Mesendoderm (in vitro differentiated cells): ENCODE data around the gene SLC2A14.
"Not testable (repeated sequence)": the region's sequence is repeated elsewhere in the genome, so short reads cannot be mapped to it uniquely, and the experiment has no call there.

Source experiments
- DNase-seq: peaks from one replicate; pipeline ENCODE4 v3.0.0; 2013
- H2AK5ac ChIP-seq: 2 replicates; pipeline ENCODE4 v1.6.1; 2013; ENCODE audit warnings: low read length, inconsistent platforms
- H2BK120ac ChIP-seq: 2 replicates; pipeline ENCODE4 v1.6.1; 2013; ENCODE audit warnings: low read depth, mild to moderate bottlenecking, low read length, moderate library complexity, mixed read lengths
- H2BK15ac ChIP-seq: replicated peaks from 2 replicates; pipeline ENCODE4 v1.6.1; 2013; ENCODE audit warnings: low read depth, mild to moderate bottlenecking, moderate library complexity
- H2BK5ac ChIP-seq: 2 replicates; pipeline ENCODE4 v1.6.1; 2013; ENCODE audit warnings: low read length, inconsistent platforms
- H3K18ac ChIP-seq: 2 replicates; pipeline ENCODE4 v1.6.1; 2013; ENCODE audit warnings: mild to moderate bottlenecking, low read length, mixed read lengths
- H3K23ac ChIP-seq: one replicate; pipeline ENCODE4 v1.6.1; 2013; ENCODE audit warnings: low read length
- H3K27ac ChIP-seq: 2 replicates; pipeline ENCODE4 v1.5.1; 2013; ENCODE audit warnings: low read depth, mild to moderate bottlenecking, inconsistent platforms, low read length, moderate library complexity
- H3K27me3 ChIP-seq: 2 replicates; pipeline ENCODE4 v1.6.1; 2013; ENCODE audit warnings: low read length, control low read depth, mild to moderate bottlenecking, inconsistent platforms; ENCODE audit not compliant: insufficient read depth, poor library complexity
- H3K36me3 ChIP-seq: 2 replicates; pipeline ENCODE4 v1.6.1; 2013; ENCODE audit warnings: low read length, inconsistent platforms; ENCODE audit not compliant: control insufficient read depth, insufficient read depth
- H3K4ac ChIP-seq: one replicate; pipeline ENCODE4 v1.6.1; 2013; ENCODE audit warnings: low read depth, mild to moderate bottlenecking, low read length, moderate library complexity
- H3K4me1 ChIP-seq: 2 replicates; pipeline ENCODE4 v1.6.1; 2013; ENCODE audit warnings: low read depth, low read length, inconsistent platforms; ENCODE audit not compliant: control insufficient read depth
- H3K4me2 ChIP-seq: 2 replicates; pipeline ENCODE4 v1.6.1; 2013; ENCODE audit warnings: low read length
- H3K4me3 ChIP-seq: 2 replicates; pipeline ENCODE4 v1.5.1; 2013; ENCODE audit warnings: mild to moderate bottlenecking, low read length
- H3K56ac ChIP-seq: one replicate; pipeline ENCODE4 v1.6.1; 2013; ENCODE audit warnings: low read length
- H3K79me1 ChIP-seq: 2 replicates; pipeline ENCODE4 v1.6.1; 2013; ENCODE audit warnings: low read length, inconsistent platforms
- H3K79me2 ChIP-seq: 2 replicates; pipeline ENCODE4 v1.6.1; 2013; ENCODE audit warnings: mild to moderate bottlenecking, low read length; ENCODE audit not compliant: control insufficient read depth, insufficient read depth
- H3K9ac ChIP-seq: 2 replicates; pipeline ENCODE4 v1.6.1; 2013; ENCODE audit warnings: low read length, inconsistent platforms
- H4K5ac ChIP-seq: one replicate; pipeline ENCODE4 v1.6.1; 2013; ENCODE audit warnings: low read length
- H4K8ac ChIP-seq: one replicate; pipeline ENCODE4 v1.6.1; 2013; ENCODE audit warnings: low read depth, mild to moderate bottlenecking, control low read depth, low read length, moderate library complexity
- WGBS: extraction: QIAGEN DNeasy Blood & Tissue Kit; methylation state at CpG from one replicate; pipeline ENCODE4 v1.1.7; 2013; ENCODE audit warnings: low lambda C conversion rate, missing lambda C conversion rate; ENCODE audit not compliant: insufficient coverage; ENCODE audit errors: extremely low coverage; 5-methylcytosine and 5-hydroxymethylcytosine counted together

Gene SLC2A14

DNA sequence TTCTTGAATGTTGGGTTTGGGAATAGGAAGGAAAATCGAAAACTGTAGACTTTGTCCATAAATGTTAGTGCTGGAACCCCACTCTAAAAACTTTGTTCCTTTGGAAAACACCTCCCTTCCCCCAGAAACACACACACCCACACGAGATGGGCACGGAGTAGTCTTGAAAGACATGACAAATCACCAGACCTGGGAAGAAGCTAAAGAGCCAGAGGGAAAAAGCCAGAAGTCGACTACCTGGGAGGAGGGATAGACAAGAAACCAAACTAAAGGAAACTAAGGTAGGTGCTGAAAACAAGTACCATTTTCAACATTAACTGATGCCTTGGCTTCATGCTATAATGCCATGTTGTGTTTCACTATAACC, 84.4 kb downstream of the SLC2A14 start:
- Histone ChIP-seq H3K18ac (peak overlapping the region; percentile 93), H2BK120ac (no peak overlapping the region), H3K4ac (peak overlapping the region; percentile 94), H3K36me3 (no peaks in the 10 kb centered on the region), H2BK15ac (peak overlapping the region; percentile 67), H2BK5ac (peak overlapping the region; percentile 88), H3K4me1 (peaks cover 8% of the 10 kb centered on the region), H3K4me2 (peak overlapping the region; percentile 4), H3K79me2 (peaks cover 30% of the 10 kb centered on the region), H3K27me3 (no peaks in the 10 kb centered on the region), H3K4me3 (no peak overlapping the region), H4K5ac (peak overlapping the region; percentile 68), H3K27ac (peak overlapping the region; percentile 71), H4K8ac (no peak overlapping the region), H3K56ac (peak overlapping the region; percentile 88), H2AK5ac (peak overlapping the region; percentile 61), H3K9ac (peak overlapping the region; percentile 60), H3K79me1 (no peaks in the 10 kb centered on the region), H3K23ac (no peak overlapping the region)
- no CpG with 5 or more reads among the region's 4 CpGs for WGBS
- peak; percentile 63 for DNase-seq

GRCh38 chr12:7787574-7788293, 85.0 kb downstream of the SLC2A14 start:
- peak overlapping the region; percentile 93 for H3K4ac ChIP-seq
- H3K27ac ChIP-seq: peak overlapping the region; percentile 81
- no peak overlapping the region for H3K23ac ChIP-seq
- H3K4me1 ChIP-seq: peaks cover 8% of the 10 kb centered on the region
- no peak overlapping the region for H2BK15ac ChIP-seq
- H3K4me3 ChIP-seq: no peak overlapping the region
- no CpG with 5 or more reads among the region's 13 CpGs for WGBS
- H3K36me3 ChIP-seq: no peaks in the 10 kb centered on the region
- peak overlapping the region; percentile 42 for H3K4me2 ChIP-seq
- H3K27me3 ChIP-seq: no peaks in the 10 kb centered on the region
- H3K18ac ChIP-seq: peak overlapping the region; percentile 77
- H2BK120ac ChIP-seq: no peak overlapping the region
- H3K56ac ChIP-seq: peak overlapping the region; percentile 88
- H4K8ac ChIP-seq: no peak overlapping the region
- peaks cover 30% of the 10 kb centered on the region for H3K79me2 ChIP-seq
- H4K5ac ChIP-seq: no peak overlapping the region
- peak overlapping the region; percentile 9 for H2AK5ac ChIP-seq
- peak overlapping the region; percentile 60 for H3K9ac ChIP-seq
- peak overlapping the region; percentile 82 for H2BK5ac ChIP-seq
- H3K79me1 ChIP-seq: no peaks in the 10 kb centered on the region
- DNase-seq: peak; percentile 72

GRCh38 chr12:7784701-7785100, 88.0 kb downstream of the SLC2A14 start:
- no CpG with 5 or more reads among the region's 2 CpGs for WGBS
- Histone ChIP-seq H2BK15ac (no peak overlapping the region), H2BK120ac (no peak overlapping the region), H3K79me1 (no peaks in the 10 kb centered on the region), H3K36me3 (no peaks in the 10 kb centered on the region), H3K9ac (no peak overlapping the region), H2AK5ac (no peak overlapping the region), H3K18ac (no peak overlapping the region), H4K5ac (no peak overlapping the region), H3K79me2 (peaks cover 3% of the 10 kb centered on the region), H3K4ac (no peak overlapping the region), H3K4me3 (no peak overlapping the region), H3K4me2 (no peak overlapping the region), H3K27ac (no peak overlapping the region), H3K23ac (no peak overlapping the region), H3K4me1 (peaks cover 8% of the 10 kb centered on the region), H3K27me3 (no peaks in the 10 kb centered on the region), H3K56ac (no peak overlapping the region), H2BK5ac (no peak overlapping the region), H4K8ac (no peak overlapping the region)
- no peak for DNase-seq

GRCh38 chr12:7783433-7783832, 89.3 kb downstream of the SLC2A14 start:
- H3K36me3 ChIP-seq, H2AK5ac ChIP-seq, H3K56ac ChIP-seq, H3K23ac ChIP-seq, H3K9ac ChIP-seq, H4K8ac ChIP-seq, H3K27ac ChIP-seq, DNase-seq, H3K18ac ChIP-seq, H3K79me1 ChIP-seq, H2BK5ac ChIP-seq, H3K27me3 ChIP-seq, H3K4me2 ChIP-seq, H3K4me1 ChIP-seq, H3K4ac ChIP-seq, H3K79me2 ChIP-seq, H3K4me3 ChIP-seq, H2BK15ac ChIP-seq, H4K5ac ChIP-seq, H2BK120ac ChIP-seq: not testable (repeated sequence)
- WGBS: no CpG with 5 or more reads among the region's 9 CpGs

GRCh38 chr12:7782055-7782454, 90.7 kb downstream of the SLC2A14 start:
- no peak overlapping the region for H2BK15ac ChIP-seq
- DNase-seq: no peak
- no peak overlapping the region for H2AK5ac ChIP-seq
- no peak overlapping the region for H2BK5ac ChIP-seq
- no peak overlapping the region for H3K4me3 ChIP-seq
- no CpG with 5 or more reads among the region's 6 CpGs for WGBS
- no peak overlapping the region for H3K56ac ChIP-seq
- no peak overlapping the region for H4K5ac ChIP-seq
- H3K27me3 ChIP-seq: no peaks in the 10 kb centered on the region
- H3K23ac ChIP-seq: no peak overlapping the region
- H3K4ac ChIP-seq: no peak overlapping the region
- no peak overlapping the region for H4K8ac ChIP-seq
- no peak overlapping the region for H3K4me2 ChIP-seq
- no peak overlapping the region for H3K18ac ChIP-seq
- H3K79me1 ChIP-seq: no peaks in the 10 kb centered on the region
- no peaks in the 10 kb centered on the region for H3K79me2 ChIP-seq
- no peak overlapping the region for H3K9ac ChIP-seq
- H3K27ac ChIP-seq: no peak overlapping the region
- H3K36me3 ChIP-seq: no peaks in the 10 kb centered on the region
- H3K4me1 ChIP-seq: peaks cover 1% of the 10 kb centered on the region
- no peak overlapping the region for H2BK120ac ChIP-seq

GRCh38 chr12:7781274-7781673, 91.4 kb downstream of the SLC2A14 start:
- Histone ChIP-seq H2BK15ac (no peak overlapping the region), H4K5ac (no peak overlapping the region), H3K36me3 (no peaks in the 10 kb centered on the region), H3K79me1 (no peaks in the 10 kb centered on the region), H3K27me3 (no peaks in the 10 kb centered on the region), H3K9ac (no peak overlapping the region), H3K27ac (no peak overlapping the region), H2BK120ac (no peak overlapping the region), H3K4me1 (peaks cover 1% of the 10 kb centered on the region), H3K23ac (no peak overlapping the region), H4K8ac (no peak overlapping the region), H3K4me2 (no peak overlapping the region), H3K4ac (no peak overlapping the region), H3K18ac (no peak overlapping the region), H3K56ac (no peak overlapping the region), H2AK5ac (no peak overlapping the region), H3K4me3 (no peak overlapping the region), H3K79me2 (no peaks in the 10 kb centered on the region), H2BK5ac (no peak overlapping the region)
- no peak for DNase-seq
- no CpG with 5 or more reads among the region's 3 CpGs for WGBS
